Type B pancreatic cell (in vitro differentiated cells): ENCODE measurements around the gene ANO10. TPM values are rescaled to one million over a fixed set of nuclear protein-coding genes. Genes with fewer than 3 reads are reported as not detected.

Source experiments
- DNase-seq: peaks from one replicate; pipeline ENCODE4 v3.0.0; 2021; ENCODE audit warnings: mixed read lengths; ENCODE audit not compliant: unreplicated experiment; ENCODE audit errors: extremely low spot score
- H3K27ac Mint-ChIP-seq: 2 replicates; pipeline ENCODE4 v1.8.0; 2021; ENCODE audit warnings: mild to moderate bottlenecking, mixed read lengths
- H3K27me3 Mint-ChIP-seq: 2 replicates; pipeline ENCODE4 v1.8.0; 2021; ENCODE audit warnings: mixed read lengths
- H3K36me3 Mint-ChIP-seq: 2 replicates; pipeline ENCODE4 v1.8.0; 2021; ENCODE audit warnings: mixed read lengths
- H3K4me1 Mint-ChIP-seq: one replicate; pipeline ENCODE4 v1.8.0; 2021; ENCODE audit warnings: mixed read lengths; ENCODE audit not compliant: unreplicated experiment
- H3K4me3 Mint-ChIP-seq: 2 replicates; pipeline ENCODE4 v1.8.0; 2021; ENCODE audit warnings: mild to moderate bottlenecking, mixed read lengths
- H3K9me3 Mint-ChIP-seq: 2 replicates; pipeline ENCODE4 v1.8.0; 2021; ENCODE audit warnings: mixed read lengths
- total RNA-seq: library from RNA; stranded (reverse); gene quantifications from 2 replicates; pipeline ENCODE4 v1.2.1, GENCODE V29; 2021; ENCODE audit warnings: low replicate concordance
- TF ChIP-seq, protein P1 (sequence below): fragments of 200-600 bp; sonication (generic); conservative IDR thresholded peaks from 2 replicates; pipeline ENCODE4 v1.5.0; 2021; ENCODE audit warnings: antibody characterized with exemption, mild to moderate bottlenecking

Gene ANO10
- total RNA-seq, 1 donor from 2014 or later: 32.5 TPM

DNA sequence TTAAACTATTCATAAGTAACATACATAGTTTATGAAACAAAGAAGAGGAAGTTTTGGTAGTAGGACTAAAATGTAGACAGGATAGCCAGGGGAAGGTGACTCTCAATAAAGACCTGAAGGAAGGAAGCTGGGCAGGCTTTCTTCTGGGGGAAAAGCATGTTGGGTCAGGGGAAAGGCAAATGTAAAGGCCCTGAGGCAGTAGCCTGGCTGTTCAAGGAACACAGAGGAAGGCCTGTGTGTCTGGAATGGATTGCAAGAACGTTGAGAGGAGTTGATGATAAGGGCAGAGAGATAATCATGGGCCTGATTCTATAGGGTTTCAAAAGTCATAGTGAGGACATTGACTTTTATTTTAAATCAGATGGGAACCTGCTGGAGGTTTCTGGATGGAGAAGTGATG, 167.8 kb downstream of the ANO10 start:
- Mint-ChIP-seq H3K9me3 (no peaks in the 10 kb centered on the region), H3K4me1 (no peaks in the 10 kb centered on the region), H3K27ac (no peak overlapping the region), H3K36me3 (no peaks in the 10 kb centered on the region), H3K4me3 (no peak overlapping the region), H3K27me3 (no peaks in the 10 kb centered on the region)
- TF ChIP-seq, protein P1, sequence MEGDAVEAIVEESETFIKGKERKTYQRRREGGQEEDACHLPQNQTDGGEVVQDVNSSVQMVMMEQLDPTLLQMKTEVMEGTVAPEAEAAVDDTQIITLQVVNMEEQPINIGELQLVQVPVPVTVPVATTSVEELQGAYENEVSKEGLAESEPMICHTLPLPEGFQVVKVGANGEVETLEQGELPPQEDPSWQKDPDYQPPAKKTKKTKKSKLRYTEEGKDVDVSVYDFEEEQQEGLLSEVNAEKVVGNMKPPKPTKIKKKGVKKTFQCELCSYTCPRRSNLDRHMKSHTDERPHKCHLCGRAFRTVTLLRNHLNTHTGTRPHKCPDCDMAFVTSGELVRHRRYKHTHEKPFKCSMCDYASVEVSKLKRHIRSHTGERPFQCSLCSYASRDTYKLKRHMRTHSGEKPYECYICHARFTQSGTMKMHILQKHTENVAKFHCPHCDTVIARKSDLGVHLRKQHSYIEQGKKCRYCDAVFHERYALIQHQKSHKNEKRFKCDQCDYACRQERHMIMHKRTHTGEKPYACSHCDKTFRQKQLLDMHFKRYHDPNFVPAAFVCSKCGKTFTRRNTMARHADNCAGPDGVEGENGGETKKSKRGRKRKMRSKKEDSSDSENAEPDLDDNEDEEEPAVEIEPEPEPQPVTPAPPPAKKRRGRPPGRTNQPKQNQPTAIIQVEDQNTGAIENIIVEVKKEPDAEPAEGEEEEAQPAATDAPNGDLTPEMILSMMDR: no peak
- DNase-seq: no peak

- Mint-ChIP-seq H3K36me3 (no peaks in the 10 kb centered on the region), H3K4me3 (no peak overlapping the region), H3K27me3 (no peaks in the 10 kb centered on the region), H3K27ac (no peak overlapping the region), H3K9me3 (no peaks in the 10 kb centered on the region), H3K4me1 (no peaks in the 10 kb centered on the region)
- DNase-seq: no peak
- TF ChIP-seq, protein P1: no peak
Observed at GRCh38 chr3:43451670-43452254, 170.0 kb downstream of the ANO10 start.

DNA sequence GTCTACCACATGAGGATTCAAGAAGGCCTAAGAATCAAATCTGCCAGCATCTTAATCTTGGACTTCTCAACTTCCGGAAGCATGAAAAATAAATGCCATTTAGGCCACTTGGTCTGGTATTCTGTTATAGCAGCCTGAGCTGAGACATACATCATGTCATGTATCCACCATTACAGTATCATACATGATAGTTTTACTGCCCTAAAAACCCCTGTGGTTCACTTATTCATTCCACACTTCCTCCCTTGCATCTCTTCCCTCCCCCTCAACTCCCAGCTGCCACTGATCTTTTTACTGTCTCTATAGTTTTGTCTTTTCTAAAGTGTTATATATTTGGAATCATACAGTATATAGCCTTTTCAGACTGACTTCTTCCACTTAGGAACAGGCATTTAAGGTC, 173.7 kb downstream of the ANO10 start:
- DNase-seq: no peak
- no peak overlapping the region for H3K27ac Mint-ChIP-seq
- H3K27me3 Mint-ChIP-seq: no peaks in the 10 kb centered on the region
- H3K4me1 Mint-ChIP-seq: no peaks in the 10 kb centered on the region
- TF ChIP-seq, protein P1: no peak
- no peak overlapping the region for H3K4me3 Mint-ChIP-seq
- no peaks in the 10 kb centered on the region for H3K36me3 Mint-ChIP-seq
- H3K9me3 Mint-ChIP-seq: no peaks in the 10 kb centered on the region

- Mint-ChIP-seq H3K27ac (no peak overlapping the region), H3K4me1 (no peaks in the 10 kb centered on the region), H3K4me3 (no peak overlapping the region), H3K36me3 (peaks cover under 1% of the 10 kb centered on the region), H3K9me3 (peaks cover under 1% of the 10 kb centered on the region), H3K27me3 (no peaks in the 10 kb centered on the region)
- DNase-seq: no peak
- TF ChIP-seq, protein P1: no peak
Observed at GRCh38 chr3:43445820-43446219, 176.0 kb downstream of the ANO10 start.

DNA sequence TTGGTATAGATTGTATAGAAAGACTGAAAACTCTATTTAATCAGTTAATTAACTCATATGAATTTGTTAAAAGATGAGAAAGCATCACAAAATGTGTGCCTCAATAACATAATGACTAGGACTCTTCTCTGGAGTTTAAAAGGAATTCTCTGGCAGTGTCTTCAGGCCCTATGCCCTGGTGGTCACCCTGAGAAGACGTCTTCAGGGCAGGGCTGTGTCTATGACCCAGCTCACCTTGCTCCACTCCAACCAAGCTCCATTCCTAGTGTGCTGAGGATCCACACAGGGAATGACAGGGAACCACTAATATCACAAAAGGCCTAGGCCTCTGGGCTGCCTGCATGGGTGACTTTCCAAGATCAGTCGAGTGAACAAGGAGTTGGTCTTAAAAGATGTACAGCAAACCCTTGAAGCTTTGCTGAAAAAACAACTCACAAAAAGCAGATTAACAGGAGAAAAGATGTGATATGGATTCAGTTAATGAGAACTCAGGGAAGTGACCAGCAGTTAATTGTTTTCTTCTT, 178.9 kb downstream of the ANO10 start:
- DNase-seq: no peak
- H3K36me3 Mint-ChIP-seq: peaks cover 13% of the 10 kb centered on the region
- no peak overlapping the region for H3K27ac Mint-ChIP-seq
- no peak overlapping the region for H3K4me3 Mint-ChIP-seq
- H3K9me3 Mint-ChIP-seq: peaks cover 15% of the 10 kb centered on the region
- TF ChIP-seq, protein P1: no peak
- no peaks in the 10 kb centered on the region for H3K4me1 Mint-ChIP-seq
- no peaks in the 10 kb centered on the region for H3K27me3 Mint-ChIP-seq
